NOMO-1 treated with DMSO at 0.1 percent for 48 hours (cell line): ENCODE measurements around the gene DLGAP4.

Experiments used
- DNase-seq: peaks from one replicate; lab custom pipeline; 2025; ENCODE audit not compliant: unreplicated experiment; lab: John Stamatoyannopoulos, UW

DLGAP4 gene

GRCh38 chr20:36320261-36320897 is 14.2 kb downstream of the DLGAP4 start:
- no peak for DNase-seq

- DNase-seq = no peak
Measured at GRCh38 chr20:36320898-36321695, 15.0 kb downstream of the DLGAP4 start.

- no peak for DNase-seq
Measured at GRCh38 chr20:36322131-36322530, 16.0 kb downstream of the DLGAP4 start.

GRCh38 chr20:36330091-36330490 is 24.0 kb downstream of the DLGAP4 start:
- DNase-seq = no peak

GRCh38 chr20:36331209-36331608 is 25.1 kb downstream of the DLGAP4 start:
- no peak for DNase-seq

- no peak for DNase-seq
Measured at GRCh38 chr20:36333841-36334240, 27.7 kb downstream of the DLGAP4 start.

GRCh38 chr20:36334281-36335205 is 28.4 kb downstream of the DLGAP4 start:
- DNase-seq = no peak

- no peak for DNase-seq
Measured at GRCh38 chr20:36335206-36335870, 29.2 kb downstream of the DLGAP4 start.

GRCh38 chr20:36336204-36336603 is 30.1 kb downstream of the DLGAP4 start:
- no peak for DNase-seq

GRCh38 chr20:36336954-36337704 is 31.0 kb downstream of the DLGAP4 start:
- no peak for DNase-seq

GRCh38 chr20:36337886-36338285 is 31.7 kb downstream of the DLGAP4 start:
- no peak for DNase-seq

- no peak for DNase-seq
Measured at GRCh38 chr20:36339646-36340592, 33.8 kb downstream of the DLGAP4 start.

GRCh38 chr20:36340593-36340990 is 34.5 kb downstream of the DLGAP4 start:
- no peak for DNase-seq

GRCh38 chr20:36341331-36342020 is 35.3 kb downstream of the DLGAP4 start:
- DNase-seq = no peak

- no peak for DNase-seq
Measured at GRCh38 chr20:36342331-36343120, 36.4 kb downstream of the DLGAP4 start.

GRCh38 chr20:36343641-36344040 is 37.5 kb downstream of the DLGAP4 start:
- DNase-seq = no peak

GRCh38 chr20:36344517-36345132 is 38.5 kb downstream of the DLGAP4 start:
- no peak for DNase-seq
